HG03025 (cell line): ENCODE results near the gene PIP5KL1.
"Not testable (repeated sequence)": the region's sequence is repeated elsewhere in the genome, so short reads cannot be mapped to it uniquely, and the experiment has no call there.

Source experiments
- ATAC-seq: cut with Tn5 transposase; IDR thresholded peaks from one replicate; pipeline ENCODE4 v1.9.1; 2021; ENCODE audit warnings: mild to moderate bottlenecking, moderate library complexity; ENCODE audit not compliant: unreplicated experiment, low FRiP score

The PIP5KL1 gene

DNA sequence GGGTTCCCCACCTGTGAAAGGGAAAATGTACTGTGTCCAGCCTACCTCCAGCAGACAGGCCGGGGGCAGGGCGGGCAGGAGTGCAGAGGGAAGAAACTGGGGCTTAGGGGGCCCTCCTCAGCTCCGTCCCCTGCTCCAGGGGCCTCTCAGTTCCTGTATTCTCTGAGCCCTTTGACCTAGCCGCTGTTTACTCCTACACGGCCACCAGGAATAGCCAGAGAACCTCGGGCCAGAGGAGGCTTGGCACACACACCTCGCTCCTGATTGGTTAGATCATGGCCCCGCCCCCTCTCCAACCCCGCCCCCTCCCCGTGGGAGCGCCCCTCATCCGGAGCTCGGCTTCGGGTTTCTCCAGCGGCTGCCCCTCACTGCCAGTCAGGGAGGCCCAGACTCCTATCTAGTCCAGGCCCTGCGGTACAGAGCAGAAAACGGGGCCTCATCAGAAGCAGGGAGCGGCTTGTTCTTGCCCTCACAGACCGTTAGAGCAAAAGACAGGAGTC is 33.3 kb downstream of the PIP5KL1 start:
- no peak for ATAC-seq

- ATAC-seq: no peak
Observed at GRCh38 chr9:127896395-127897192, 34.0 kb downstream of the PIP5KL1 start.

DNA sequence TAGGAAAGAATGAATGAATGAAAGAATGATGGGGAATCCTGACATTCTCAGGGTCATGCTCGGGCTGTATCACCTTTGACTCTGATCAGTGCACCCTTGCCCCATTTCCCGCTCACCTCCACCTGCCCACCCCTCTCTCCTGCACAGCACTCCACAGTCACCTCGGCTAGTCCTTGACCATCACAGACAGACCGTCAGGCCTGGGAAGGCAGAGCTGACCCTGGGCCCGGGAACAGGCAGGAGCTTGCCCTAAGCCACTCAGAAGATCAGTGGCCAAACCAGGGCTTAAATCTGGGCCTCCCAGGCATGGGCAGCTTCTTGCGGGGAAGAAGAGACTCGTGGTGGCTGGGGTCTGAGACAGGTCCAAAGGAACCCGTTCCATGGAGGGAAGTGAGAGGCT is 34.8 kb downstream of the PIP5KL1 start:
- no peak for ATAC-seq

DNA sequence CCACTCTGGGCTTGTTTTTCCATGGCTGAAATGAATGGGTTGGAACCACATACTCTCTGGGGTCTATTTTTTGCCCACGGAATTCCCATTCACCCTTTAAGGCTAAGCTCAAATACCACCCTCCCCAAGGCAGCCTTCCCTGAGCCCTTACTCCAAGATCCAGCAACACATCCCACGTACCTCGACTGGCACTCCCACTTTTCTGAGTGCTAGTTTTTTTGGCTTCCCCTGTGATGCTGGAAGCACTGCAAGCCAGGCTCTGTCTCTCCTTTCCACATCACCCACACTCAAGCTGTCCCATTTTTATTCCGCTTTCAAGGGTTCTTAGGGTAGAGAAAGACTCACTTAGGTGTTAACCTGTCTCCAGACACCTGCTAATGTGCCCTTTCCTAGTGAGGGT is 37.2 kb downstream of the PIP5KL1 start:
- ATAC-seq: no peak

- ATAC-seq: no peak
Observed at GRCh38 chr9:127892831-127893230, 37.7 kb downstream of the PIP5KL1 start.

- ATAC-seq: no peak
Observed at GRCh38 chr9:127890053-127890452, 40.5 kb downstream of the PIP5KL1 start.

DNA sequence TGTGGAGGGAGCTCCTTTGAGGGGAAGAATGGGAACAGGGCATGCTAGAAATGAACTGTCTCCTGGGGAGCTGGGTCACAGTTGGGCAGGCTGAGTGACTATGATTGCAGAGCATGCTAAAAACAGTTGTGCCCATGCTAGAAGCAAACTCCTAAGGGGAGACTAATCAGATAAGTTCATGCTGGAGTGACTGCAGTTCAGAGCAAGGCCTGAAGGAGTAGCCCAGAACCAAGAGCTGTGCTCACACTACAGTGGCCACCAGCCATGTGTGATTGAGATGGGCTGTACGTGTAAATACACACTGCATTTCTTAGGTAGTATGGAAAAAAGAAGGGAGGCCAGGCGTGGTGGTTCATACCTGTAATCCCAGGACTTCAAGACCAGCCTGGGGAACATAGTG is 42.8 kb downstream of the PIP5KL1 start:
- ATAC-seq: no peak

GRCh38 chr9:127886401-127886972 is 44.1 kb downstream of the PIP5KL1 start:
- ATAC-seq: no peak

DNA sequence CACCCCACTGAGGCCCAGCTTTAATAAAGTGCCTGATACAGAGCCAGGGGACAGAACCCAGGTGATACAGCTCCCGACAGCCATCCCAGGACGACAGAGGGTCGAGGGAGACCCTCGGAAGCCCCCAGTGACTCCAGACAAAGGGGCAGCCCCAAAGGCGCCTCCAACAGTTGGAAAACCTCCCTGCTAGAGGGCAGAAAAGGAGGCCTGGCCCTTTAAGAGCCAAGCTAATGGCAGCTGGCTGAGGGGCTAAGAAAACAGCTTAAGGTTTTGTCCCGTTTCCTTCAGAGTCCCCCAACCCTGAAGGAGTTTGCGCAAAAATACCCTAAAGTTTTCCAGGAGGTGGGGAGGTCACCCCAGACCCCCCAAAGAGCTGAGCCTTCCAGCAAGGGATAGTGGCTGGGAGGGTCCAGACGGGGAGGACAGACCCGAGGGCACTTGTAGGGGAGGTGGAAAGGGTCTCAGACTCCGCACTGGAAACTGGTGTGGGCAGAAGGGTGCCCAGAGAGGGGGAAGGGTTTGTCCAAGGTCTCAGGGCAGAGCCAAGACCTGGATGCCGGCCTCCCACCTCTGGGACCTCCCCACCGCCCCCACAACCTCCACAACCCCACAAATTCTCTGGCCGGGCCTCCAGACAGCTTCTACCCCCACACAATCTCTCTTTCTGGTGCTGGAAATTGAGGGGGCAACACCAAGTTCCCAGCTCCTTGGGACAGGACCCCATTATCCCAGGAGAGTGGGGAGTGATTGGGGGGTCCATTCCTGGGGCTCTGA is 44.9 kb downstream of the PIP5KL1 start:
- ATAC-seq: no peak

- no peak for ATAC-seq
Observed at GRCh38 chr9:127884976-127885490, 45.5 kb downstream of the PIP5KL1 start.

DNA sequence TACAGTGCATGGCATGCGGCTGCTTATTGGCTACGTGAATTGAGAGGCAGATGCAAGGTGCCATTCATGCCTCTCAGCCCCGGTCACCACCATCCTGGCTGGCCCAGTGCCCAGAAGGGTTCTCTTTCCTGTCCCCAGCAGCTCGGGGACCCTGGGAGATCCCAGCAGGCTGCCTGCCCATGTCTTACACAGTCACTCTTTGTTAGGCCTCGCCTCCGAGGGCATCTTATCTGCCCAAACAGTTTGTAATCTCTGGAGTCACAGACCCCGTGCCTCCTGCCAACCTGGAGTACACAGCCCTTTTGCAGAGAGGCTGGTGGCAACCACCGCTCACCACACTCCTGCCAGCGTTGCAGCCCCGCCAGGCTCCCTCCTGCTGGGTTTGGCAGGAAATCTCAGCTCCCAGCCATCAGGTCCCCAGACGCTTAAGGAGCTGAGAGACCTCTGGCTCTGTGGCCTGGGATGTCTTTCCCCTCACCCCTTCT is 46.1 kb downstream of the PIP5KL1 start:
- ATAC-seq: no peak

DNA sequence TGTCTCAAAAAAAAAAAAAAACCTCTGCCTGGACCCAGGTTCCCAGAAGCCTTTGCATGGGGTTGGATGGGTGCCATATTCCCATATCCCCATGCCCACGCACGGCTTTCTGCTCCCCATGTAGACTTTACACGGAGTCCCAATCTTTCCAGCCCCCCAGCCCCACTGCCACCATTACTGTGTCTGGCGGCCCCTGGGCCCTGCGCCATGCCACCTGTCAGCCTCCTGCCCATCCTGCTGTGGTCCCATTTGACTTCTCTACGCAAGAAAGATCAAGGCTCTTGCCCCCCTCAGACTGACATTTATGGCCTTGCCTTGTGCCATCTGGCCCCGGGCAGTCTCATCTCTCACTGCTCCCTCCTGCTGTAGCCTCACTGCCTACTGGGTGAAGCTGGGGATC is 46.6 kb downstream of the PIP5KL1 start:
- ATAC-seq: no peak

DNA sequence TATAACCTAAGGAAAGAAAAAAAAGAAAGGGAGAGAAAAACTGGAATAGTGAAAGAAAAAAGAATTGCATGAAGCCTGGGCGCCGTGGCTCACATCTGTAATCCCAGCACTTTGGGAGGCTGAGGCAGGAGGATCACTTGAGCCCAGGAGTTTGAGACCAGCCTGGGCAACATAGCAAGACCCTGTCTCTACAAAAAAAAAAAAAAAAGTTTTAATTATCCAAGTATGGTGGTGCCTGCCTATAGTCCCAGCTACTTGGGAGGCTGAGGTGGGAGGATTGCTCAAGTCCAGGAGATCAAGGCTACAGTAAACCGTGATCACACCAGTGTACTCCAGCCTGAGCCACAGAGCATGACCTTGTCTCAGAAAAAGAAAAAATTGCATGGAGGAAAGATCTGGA is 48.9 kb downstream of the PIP5KL1 start:
- ATAC-seq: not testable (repeated sequence)

DNA sequence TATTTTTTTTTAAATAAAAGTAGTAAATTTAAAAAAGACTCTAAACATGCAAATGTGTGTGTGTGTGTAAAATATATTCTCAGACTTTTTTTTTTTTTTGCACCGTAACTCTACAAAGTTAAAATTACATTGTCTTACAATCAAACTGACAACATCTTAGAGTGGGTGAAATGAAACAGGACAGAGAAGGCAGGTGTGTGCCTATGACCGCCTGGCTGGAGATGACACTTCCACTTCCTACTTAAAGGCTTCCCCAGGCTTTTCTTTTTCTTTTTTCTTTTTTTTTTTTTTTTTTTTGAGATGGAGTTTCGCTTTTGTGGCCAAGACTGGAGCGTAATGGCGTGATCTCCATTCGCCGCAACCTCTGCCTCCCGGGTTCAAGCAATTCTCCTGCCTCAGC is 50.4 kb downstream of the PIP5KL1 start:
- no peak for ATAC-seq

DNA sequence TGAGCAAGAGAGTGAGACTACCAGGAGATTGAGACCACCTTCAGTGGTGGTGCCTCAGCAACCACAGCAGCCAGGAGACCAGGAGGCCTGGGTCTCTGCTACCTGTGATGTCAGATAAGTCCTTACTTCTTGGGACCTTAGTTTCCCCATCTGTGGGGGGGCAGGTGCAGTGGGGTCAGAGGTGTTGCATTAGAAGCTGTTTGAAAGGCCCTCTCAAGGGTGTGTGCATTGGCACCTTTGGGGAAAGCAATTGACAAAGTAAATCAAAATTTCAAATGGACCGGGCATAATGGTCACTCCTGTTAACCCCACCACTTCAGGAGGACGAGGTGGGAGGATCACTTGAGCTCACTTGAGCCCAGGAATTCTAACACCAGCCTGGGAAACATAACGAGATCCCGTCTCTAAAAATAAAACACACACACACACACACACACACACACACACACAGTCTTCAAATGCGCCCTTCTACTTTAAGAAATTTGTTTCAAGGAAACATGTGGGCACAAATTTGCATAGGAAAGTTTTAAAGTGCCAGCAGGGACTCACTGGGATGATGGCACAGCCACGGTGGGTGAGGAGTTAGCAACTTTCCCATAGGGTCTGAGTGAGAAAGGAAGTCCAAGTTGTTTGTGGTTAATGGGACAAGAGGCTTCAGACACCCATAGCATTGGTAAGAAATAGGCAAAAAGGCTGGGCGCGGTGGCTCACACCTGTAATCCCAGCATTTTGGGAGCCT is 51.8 kb downstream of the PIP5KL1 start:
- ATAC-seq: no peak

GRCh38 chr9:127878001-127878651 is 52.5 kb downstream of the PIP5KL1 start:
- no peak for ATAC-seq

DNA sequence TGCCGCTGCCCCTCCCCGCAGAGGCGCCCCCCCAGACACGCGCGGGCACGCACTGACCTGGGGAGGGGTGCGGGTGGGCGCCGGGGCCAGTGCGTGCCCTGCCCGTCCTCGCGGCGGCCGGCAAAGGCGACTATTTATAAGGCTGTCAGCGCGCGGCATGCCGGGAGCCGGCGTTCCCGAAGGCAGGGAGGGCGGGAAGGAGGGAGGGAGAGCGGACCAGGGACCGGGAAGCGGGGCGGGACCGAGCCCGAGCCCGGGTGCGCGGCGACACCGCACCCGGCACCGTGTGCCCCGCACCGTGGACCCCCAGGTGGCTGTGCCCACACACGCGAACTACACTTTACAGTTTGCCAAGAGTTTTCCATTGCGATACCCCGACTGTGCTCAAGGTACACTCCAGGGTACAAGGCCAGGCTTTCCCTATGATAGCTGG is 53.0 kb downstream of the PIP5KL1 start, which contains the start of gene AK1:
TSS of gene AK1 (minus strand) at position 110 of the 433 bp plus-strand sequence. CDS start 3,058 bp downstream, outside the sequence.
- ATAC-seq: no peak

- no peak for ATAC-seq
Observed at GRCh38 chr9:127876764-127877562, 53.6 kb downstream of the PIP5KL1 start.
